GM21367 (cell line): ENCODE measurements around the gene AMOT.

Experiments
- ATAC-seq: cut with Tn5 transposase; IDR thresholded peaks from one replicate; pipeline ENCODE4 v1.9.1; 2021; ENCODE audit not compliant: unreplicated experiment

Gene AMOT

DNA sequence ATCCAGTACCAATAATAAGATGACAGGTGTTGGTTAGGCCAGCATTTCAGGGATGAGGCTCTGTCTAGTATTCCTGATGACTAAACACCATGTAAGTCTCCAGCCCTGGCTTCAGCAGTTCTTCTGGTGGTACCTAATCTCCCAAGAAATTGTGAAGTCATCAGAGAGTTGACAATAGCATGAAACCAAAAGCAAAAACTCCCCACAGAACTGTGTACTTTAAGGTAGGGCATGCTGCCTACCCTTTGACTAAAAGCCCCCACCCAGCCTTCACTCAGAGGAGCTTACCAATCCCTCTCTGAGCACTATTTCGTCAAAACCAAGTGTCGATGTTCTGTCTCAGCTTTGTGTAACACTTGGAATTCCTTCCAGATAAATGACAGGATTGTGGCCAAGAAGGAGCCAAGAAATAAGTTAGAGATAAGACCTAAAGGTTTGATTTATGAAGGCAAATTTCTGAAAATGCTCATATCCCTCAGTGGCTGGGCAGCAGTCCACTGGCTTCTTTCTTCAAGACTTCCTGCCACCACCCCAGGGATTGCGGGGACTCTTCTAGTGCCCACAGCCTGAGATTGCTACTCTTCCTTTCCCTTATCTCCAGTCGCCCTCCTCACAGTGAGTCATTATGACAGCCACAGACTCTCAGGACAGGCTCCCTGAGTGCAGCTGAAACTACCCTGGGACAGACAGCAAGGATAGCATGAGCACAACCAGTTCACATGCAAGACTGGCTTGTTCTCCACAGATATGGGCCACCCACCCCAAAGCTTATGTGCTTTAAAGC lies 93.6 kb downstream of the AMOT start:
- ATAC-seq = no peak

DNA sequence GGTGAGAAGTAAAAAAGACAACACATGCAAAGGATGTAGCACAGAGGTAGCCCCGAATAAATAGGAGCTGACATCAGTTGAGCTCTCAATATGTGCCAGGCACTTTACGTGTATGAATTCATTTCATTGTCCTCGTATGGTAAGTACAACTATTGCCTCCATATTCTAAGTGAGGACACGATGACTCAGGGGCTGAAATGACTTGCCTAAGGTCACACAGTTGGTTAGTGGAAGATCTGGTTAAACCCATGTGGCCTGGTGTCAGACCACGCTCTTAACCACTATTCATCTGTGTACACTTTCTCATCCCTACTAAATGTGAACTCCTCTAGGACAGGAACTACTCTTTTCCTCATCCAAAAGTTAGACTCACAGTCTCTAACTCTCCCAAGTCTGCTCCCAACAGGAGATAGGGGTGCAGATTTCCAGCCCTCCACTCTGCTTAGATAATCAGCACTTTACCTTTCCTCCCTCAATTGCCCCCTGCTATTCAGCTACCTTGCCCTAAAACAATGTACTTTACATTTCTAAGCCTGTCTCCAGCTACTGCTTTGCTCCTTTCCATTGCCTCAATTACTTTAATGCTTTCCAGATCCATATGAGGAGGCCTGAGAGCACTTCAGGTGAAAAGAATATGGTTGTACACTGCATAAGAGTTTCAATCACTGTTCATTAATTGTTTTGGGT lies 102.1 kb downstream of the AMOT start:
- ATAC-seq = no peak

GRCh38 chrX:112736310-112736709 lies 104.3 kb downstream of the AMOT start:
- no peak for ATAC-seq

DNA sequence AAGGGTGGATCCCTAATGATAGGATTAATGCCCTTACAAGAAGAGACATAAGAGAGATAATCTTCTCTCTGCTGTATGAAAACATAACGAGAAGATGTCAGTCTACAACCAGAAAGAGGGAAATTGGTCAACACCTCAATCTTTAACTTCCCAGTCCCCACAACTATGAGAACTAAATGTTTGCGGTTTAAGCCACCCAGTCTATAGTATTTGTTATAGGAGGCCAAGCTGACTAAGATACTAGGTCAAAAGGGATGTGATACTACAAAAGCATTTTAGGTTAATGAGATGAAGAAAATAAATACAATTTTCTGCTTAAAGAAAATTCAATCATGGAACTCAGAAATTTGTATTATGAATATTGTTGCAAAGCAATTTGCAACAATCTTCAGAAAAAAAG lies 105.5 kb downstream of the AMOT start:
- no peak for ATAC-seq

DNA sequence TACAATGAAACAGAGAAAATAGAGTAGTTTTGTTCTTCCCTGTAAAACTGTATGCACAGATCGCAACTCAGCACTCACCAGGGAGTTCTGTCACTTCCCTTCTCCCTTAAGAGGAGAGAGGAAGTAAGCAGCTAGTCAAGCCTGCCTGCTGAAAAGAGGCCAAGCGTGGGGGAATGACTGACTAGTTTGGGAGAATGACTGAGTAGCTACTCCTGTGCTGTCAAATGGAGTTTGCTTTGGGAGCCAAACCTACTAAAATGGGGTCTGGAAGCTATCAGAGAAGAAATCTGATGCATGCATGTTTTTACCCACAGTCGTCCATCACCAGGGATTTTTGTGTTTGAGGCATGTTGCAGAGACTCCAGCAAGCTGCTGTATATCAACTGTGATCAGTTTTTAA lies 106.3 kb downstream of the AMOT start:
- no peak for ATAC-seq

DNA sequence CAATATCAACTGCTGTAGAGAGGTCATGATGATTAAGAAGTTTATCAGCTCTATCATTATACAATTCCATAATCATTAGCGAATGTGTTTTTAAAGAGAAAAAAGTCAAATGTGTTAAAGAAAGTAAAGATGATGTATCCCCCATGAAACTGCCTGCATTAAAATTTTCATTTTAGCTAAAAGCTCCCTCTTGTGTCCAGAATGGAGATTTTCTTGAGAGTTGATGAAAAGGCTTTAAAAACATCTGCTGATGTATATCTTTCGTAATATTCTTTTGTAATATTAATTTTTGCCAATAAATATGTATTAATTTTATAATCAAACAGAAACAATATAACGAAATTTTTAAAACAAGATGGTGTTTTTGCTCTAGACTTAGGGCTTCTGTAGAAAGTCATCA lies 108.8 kb downstream of the AMOT start:
- ATAC-seq = no peak
